GM10266 (cell line): ENCODE results near the gene RTN4RL1.

Experiments
- DNase-seq: peaks from one replicate; pipeline ENCODE4 v3.0.0; 2012; ENCODE audit errors: extremely low spot score
- CTCF ChIP-seq: IDR thresholded peaks from 2 replicates; pipeline ENCODE4 v1.5.1; 2012; ENCODE audit warnings: mild to moderate bottlenecking, low read depth; ENCODE audit not compliant: control insufficient read depth, insufficient read depth; ENCODE audit errors: missing control alignments

Gene RTN4RL1

DNA sequence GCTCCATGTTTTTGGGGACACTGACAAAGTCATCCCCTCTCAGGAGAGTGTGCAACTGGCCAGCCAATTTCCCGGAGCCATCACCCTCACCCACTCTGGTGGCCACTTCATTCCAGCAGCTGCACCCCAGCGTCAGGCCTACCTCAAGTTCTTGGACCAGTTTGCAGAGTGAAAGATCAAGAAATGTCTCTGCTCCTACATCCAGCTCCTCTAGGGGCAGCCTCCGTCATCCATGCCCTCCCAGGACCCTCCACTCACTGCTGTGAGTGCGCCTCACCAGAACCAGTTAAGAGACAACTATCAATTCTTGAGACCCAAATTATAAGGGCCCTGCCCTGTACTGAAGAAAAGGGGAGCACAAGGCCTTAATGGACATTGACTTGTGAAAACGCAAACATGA, 17.8 kb upstream of the RTN4RL1 start:
- TF ChIP-seq CTCF, result no peak
- DNase-seq, result no peak

- no peak for TF ChIP-seq CTCF
- DNase-seq, result no peak
These were observed 17.3 kb upstream of the RTN4RL1 start for GRCh38 chr17:2042390-2042847.

DNA sequence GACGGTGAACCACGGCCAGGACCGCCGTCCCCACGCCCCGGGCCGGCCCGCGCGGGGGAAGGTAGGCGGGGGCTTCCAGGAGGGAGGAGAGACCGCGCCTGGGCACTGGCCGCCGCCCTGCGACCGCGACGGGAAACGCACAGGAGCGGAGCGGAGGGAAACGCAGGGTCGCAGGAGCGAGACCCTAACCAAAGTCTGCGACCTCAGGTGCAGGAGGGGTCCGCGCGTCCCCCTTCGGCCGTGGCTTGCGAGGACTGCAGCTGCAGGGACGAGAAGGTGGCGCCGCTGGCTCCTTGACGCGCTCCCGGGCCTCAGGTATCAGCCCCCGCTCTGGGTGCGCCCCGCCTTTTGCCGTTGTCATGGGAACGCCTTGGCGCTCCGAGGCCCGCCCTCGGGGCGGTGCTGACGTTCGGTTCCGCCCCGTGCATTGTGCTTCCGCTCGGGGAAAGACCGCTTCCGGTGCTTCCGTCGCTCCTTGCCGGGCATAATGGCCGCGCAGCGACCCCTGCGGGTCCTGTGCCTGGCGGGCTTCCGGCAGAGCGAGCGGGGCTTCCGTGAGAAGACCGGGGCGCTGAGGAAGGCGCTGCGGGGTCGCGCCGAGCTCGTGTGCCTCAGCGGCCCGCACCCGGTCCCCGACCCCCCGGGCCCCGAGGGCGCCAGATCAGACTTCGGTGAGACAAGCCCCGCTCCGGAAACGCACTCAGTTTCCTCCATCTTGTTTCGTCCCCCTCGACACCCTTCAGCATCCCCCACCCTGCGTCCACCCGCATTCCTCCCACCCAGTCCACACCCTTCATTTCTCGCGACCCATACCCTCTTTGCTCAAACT, 16.6 kb upstream of the RTN4RL1 start, which contains the start of gene OVCA2:
Gene OVCA2, plus strand, starts transcription at position 462 of the 829 bp plus-strand sequence. Its CDS starts 26 bp downstream, at position 488.
- peak; percentile 75 for TF ChIP-seq CTCF
- peak; percentile 98 for DNase-seq

DNA sequence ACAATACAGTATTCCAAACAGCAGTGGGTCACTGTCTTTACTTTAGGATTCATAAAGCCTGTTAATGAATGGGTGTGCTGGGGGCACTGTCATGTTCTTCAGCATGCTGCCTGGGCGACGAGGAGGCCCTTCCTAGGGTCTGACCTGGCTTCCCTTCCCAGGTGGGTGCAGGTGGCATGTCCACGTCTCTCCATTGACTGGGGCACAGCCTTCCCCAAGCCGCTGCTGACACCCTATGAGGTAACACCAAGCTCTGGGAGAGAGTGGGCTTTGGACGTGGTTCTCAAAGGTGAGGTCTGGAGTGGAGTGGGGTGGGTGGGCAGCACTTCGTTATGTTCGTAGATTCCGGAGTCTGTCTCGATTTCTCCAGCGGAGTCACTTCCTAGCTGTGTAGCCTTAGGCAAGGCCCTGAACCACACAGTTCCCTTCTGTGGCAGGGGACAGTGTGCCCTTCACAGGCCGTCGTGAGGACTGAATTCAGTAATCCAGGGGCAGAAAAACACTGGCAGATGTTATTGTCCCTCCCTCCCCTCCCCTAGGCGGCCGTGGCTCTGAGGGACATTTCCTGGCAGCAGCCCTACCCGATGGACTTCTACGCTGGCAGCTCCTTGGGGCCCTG, 15.9 kb upstream of the RTN4RL1 start:
- DNase-seq, result no peak
- TF ChIP-seq CTCF, result no peak

DNA sequence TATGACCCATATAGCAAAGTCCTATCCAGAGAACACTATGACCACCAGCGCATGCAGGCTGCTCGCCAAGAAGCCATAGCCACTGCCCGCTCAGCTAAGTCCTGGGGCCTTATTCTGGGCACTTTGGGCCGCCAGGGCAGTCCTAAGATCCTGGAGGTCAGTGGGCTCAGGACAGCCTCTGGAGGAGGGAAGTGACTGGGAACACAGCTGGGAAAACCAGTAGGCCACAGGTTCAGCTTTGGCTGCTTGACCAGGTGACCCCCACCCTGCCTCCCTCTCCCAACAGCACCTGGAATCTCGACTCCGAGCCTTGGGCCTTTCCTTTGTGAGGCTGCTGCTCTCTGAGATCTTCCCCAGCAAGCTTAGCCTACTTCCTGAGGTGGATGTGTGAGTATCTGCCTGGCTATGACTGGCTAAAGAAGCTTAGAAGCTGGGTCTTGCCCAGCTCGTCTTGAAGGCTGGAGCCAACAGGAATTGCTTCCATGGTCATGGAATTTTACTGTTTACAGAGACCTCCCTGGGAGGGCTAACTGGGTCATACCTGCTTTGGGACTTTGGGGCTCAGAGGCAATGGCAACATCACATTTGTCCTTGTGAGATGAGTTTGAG, 15.2 kb upstream of the RTN4RL1 start:
- DNase-seq, result no peak
- no peak for TF ChIP-seq CTCF

DNA sequence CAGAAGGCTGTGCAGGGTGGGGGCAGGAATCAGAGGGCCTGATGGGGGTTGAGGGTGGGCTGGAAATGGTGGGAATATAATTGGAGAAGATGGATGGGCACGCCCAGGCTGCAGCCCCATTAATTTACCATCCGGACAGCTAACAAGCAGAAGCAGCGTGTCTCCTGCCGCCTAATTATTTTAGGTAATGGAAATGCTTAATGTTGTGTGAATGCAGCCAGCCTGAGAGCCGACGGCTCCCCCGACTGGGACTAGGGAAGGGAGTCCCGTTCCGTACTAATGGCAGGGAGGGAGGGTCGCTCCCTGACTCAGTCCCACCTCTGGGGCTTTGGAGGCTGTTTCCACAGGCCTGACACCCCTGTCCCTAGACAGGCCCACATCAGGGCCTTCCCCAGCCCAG, 12.0 kb upstream of the RTN4RL1 start:
- no peak for TF ChIP-seq CTCF
- no peak for DNase-seq
